Uterus (tissue), 4 donors: Measurements from ENCODE around the gene TLK1. TPM values are rescaled to one million over a fixed set of nuclear protein-coding genes. Genes with fewer than 3 reads are reported as not detected.

Experiments
- DNase-seq, 2 donors: peaks; one replicate each; pipeline ENCODE4 v3.0.0-alpha.2; 2019 to 2020
- H3K27ac ChIP-seq, 2 donors: fragments of 200-600 bp; sonication (generic); 1 replicate in 1 of 2; 2 replicates in 1 of 2; pipeline ENCODE4 v1.5.1; 2016 to 2018
- H3K27me3 ChIP-seq, 2 donors: fragments of 200-600 bp; sonication (generic); one replicate each; pipeline ENCODE4 v1.5.1; 2018 to 2019; ENCODE audit warnings: control low read depth in 1 of 2
- H3K36me3 ChIP-seq, 2 donors: fragments of 200-600 bp; sonication (generic); one replicate each; pipeline ENCODE4 v1.5.1; 2019; ENCODE audit warnings: control low read depth in 1 of 2
- H3K4me1 ChIP-seq, 2 donors: fragments of 200-600 bp; sonication (generic); one replicate each; pipeline ENCODE4 v1.5.1; 2018 to 2019; ENCODE audit warnings: control low read depth in 1 of 2
- H3K4me3 ChIP-seq, 2 donors: fragments of 200-600 bp; sonication (generic); 1 replicate in 1 of 2; 2 replicates in 1 of 2; pipeline ENCODE4 v1.5.1; 2018 to 2019; ENCODE audit warnings: mild to moderate bottlenecking in 1 of 2
- H3K9me3 ChIP-seq, 2 donors: fragments of 200-600 bp; sonication (generic); one replicate each; pipeline ENCODE4 v1.5.1; 2019; ENCODE audit warnings: control low read depth in 1 of 2
- CTCF ChIP-seq, 4 experiments: fragments of 200-600 bp in 2 of 4; fragments of 450-650 bp in 2 of 4; sonication (generic) in 2 of 4; IDR thresholded peaks; one replicate each; pipeline ENCODE4 v1.5.1; 2016 to 2019; ENCODE audit warnings: antibody characterized with exemption in 4 of 4, mild to moderate bottlenecking in 2 of 4, moderate library complexity in 1 of 4
- POLR2A ChIP-seq, 2 donors: fragments of 450-650 bp; IDR thresholded peaks; one replicate each; pipeline ENCODE4 v1.6.1; 2016; ENCODE audit warnings: antibody characterized with exemption in 2 of 2, mild to moderate bottlenecking in 1 of 2, moderate library complexity in 1 of 2
- intact Hi-C: fragments of 100-400 bp; cut with DNase I; formaldehyde crosslinking; loops from one replicate; pipeline ENCODE4 v1.15.1; 2023; ENCODE audit warnings: low total_unique reads
- total RNA-seq, 4 donors: library from RNA; depleted of rRNA in 3 of 4; stranded (reverse); fragments of >200 nt in 3 of 4; gene quantifications; one replicate each; pipeline versions ENCODE4 v1.1.0 to v1.2.4, GENCODE V29; 2014 to 2023
- donor health status: DM: yes; HTN: yes; CAD: no.

TLK1 gene
- total RNA-seq, 4 donors from 2014 or later = 24.4 to 77.3 (median 36.1) TPM

GRCh38 chr2:170968205-170969003 is 192.3 kb downstream of the TLK1 start:
- H3K36me3 ChIP-seq = no peaks in the 10 kb centered on the region
- DNase-seq = no peak
- intact Hi-C loops = no loop called here

GRCh38 chr2:170967553-170967952 is 193.1 kb downstream of the TLK1 start:
- Histone ChIP-seq H3K36me3 (no peaks in the 10 kb centered on the region), H3K4me1 (no peaks in the 10 kb centered on the region), H3K27me3 (no peaks in the 10 kb centered on the region), H3K9me3 (no peaks in the 10 kb centered on the region), H3K27ac (no peak overlapping the region), H3K4me3 (no peak overlapping the region)
- TF ChIP-seq POLR2A (IDR thresholded peaks at IDR 0.05) (no peak), CTCF (IDR thresholded peaks at IDR 0.05) (no peak)
- no peak for DNase-seq
- intact Hi-C loops = no loop called here

More at GRCh38 chr2:170968205-170969003, 192.3 kb downstream of the TLK1 start:
- no peaks in the 10 kb centered on the region for H3K9me3 ChIP-seq
- H3K27ac ChIP-seq = no peak overlapping the region
- no peak overlapping the region for H3K4me3 ChIP-seq
- no peaks in the 10 kb centered on the region for H3K4me1 ChIP-seq
- no peak for TF ChIP-seq CTCF (IDR thresholded peaks at IDR 0.05)
- TF ChIP-seq POLR2A (IDR thresholded peaks at IDR 0.05) = no peak
- no peaks in the 10 kb centered on the region for H3K27me3 ChIP-seq

- no peaks in the 10 kb centered on the region for H3K36me3 ChIP-seq
- no peak for DNase-seq
- no peaks in the 10 kb centered on the region for H3K9me3 ChIP-seq
- no peak overlapping the region for H3K27ac ChIP-seq
- TF ChIP-seq POLR2A (IDR thresholded peaks at IDR 0.05) = no peak
- no peak for TF ChIP-seq CTCF (IDR thresholded peaks at IDR 0.05)
- H3K27me3 ChIP-seq = no peaks in the 10 kb centered on the region
- no peak overlapping the region for H3K4me3 ChIP-seq
- intact Hi-C loops = no loop called here
- no peaks in the 10 kb centered on the region for H3K4me1 ChIP-seq
Observed at GRCh38 chr2:170966648-170967396, 193.9 kb downstream of the TLK1 start.

GRCh38 chr2:170965446-170966225 is 195.1 kb downstream of the TLK1 start:
- intact Hi-C loops = no loop called here
- no peak for DNase-seq
- Histone ChIP-seq H3K9me3 (no peaks in the 10 kb centered on the region), H3K27ac (no peak overlapping the region), H3K4me1 (no peaks in the 10 kb centered on the region), H3K4me3 (no peak overlapping the region), H3K36me3 (no peaks in the 10 kb centered on the region), H3K27me3 (no peaks in the 10 kb centered on the region)
- no peak for TF ChIP-seq POLR2A (IDR thresholded peaks at IDR 0.05)
- no peak for TF ChIP-seq CTCF (IDR thresholded peaks at IDR 0.05)
